GM12878 (cell line): ENCODE measurements around the gene STRA8. TPM values are rescaled to one million over a fixed set of nuclear protein-coding genes. Genes with fewer than 3 reads are reported as not detected.

Experiments used
- ATAC-seq: fragments of 200-7000 bp; cut with Tn5 transposase; 3 replicates; pipeline ENCODE4 v1.9.1; 2020; ENCODE audit warnings: mild to moderate bottlenecking, moderate library complexity
- BruUV-seq: library from RNA; stranded (reverse); fragments of 400-500 nt; replicated peaks from 2 replicates; lab custom pipeline; 2021; lab: Mats Ljungman, UMichigan
- CTCF ChIA-PET: fragments of 300-600 bp; sonication (Branson Sonifier 250); formaldehyde crosslinking; extraction: SDS; loops from one replicate; lab custom pipeline; 2021; ENCODE audit warnings: inconsistent platforms; lab: Yijun Ruan, JAX
- POLR2A ChIA-PET: fragments of 350-600 bp; formaldehyde crosslinking; extraction: SDS; loops from one replicate; lab custom pipeline; 2021; ENCODE audit warnings: inconsistent platforms; lab: Charles Lee
- RAD21 ChIA-PET: fragments of 300-600 bp; sonication (Branson Sonifier 250); formaldehyde crosslinking; loops from one replicate; lab custom pipeline; 2023; ENCODE audit warnings: antibody characterized with exemption; ENCODE audit not compliant: unreplicated experiment; lab: Charles Lee
- SMC1A ChIA-PET: fragments of 300-600 bp; sonication (Branson Sonifier 250); formaldehyde crosslinking; loops from one replicate; lab custom pipeline; 2023; ENCODE audit not compliant: unreplicated experiment, uncharacterized antibody; lab: Charles Lee
- DNase-seq: peaks from one replicate; pipeline ENCODE4 v3.0.0-alpha.2; 2011; ENCODE audit warnings: low read depth, low spot score
- FAIRE-seq: peaks from 3 replicates; lab custom pipeline; 2011; peaks lifted over from hg19 to GRCh38; lab: Jason Lieb, UNC
- H2AFZ ChIP-seq: 2 replicates; pipeline ENCODE4 v1.6.0; 2011; ENCODE audit warnings: low read depth, low read length, control low read depth; ENCODE audit not compliant: control insufficient read depth
- H3K27ac ChIP-seq: 2 replicates; pipeline ENCODE4 v1.5.1; 2011; ENCODE audit warnings: control low read depth; ENCODE audit not compliant: control insufficient read depth, insufficient read depth
- H3K27me3 ChIP-seq, 2 experiments: replicated peaks in 1 of 2; 2 replicates each; pipeline versions ENCODE4 v1.6.0 to v1.6.1; 2011; ENCODE audit warnings: low read length in 1 of 2; ENCODE audit not compliant: control insufficient read depth in 2 of 2, insufficient read depth in 2 of 2
- H3K36me3 ChIP-seq, 2 experiments: 2 replicates each; pipeline ENCODE4 v1.5.1; 2011; ENCODE audit warnings: low read length in 1 of 2; ENCODE audit not compliant: control insufficient read depth in 2 of 2, insufficient read depth in 2 of 2
- H3K4me1 ChIP-seq: 2 replicates; pipeline ENCODE4 v1.6.1; 2011; ENCODE audit warnings: mild to moderate bottlenecking, low read length, moderate library complexity, mixed read lengths; ENCODE audit not compliant: control insufficient read depth, insufficient read depth
- H3K4me2 ChIP-seq: 2 replicates; pipeline ENCODE4 v1.6.0; 2011; ENCODE audit warnings: control low read depth; ENCODE audit not compliant: control insufficient read depth, insufficient read depth
- H3K4me3 ChIP-seq: fragments of 200-600 bp; sonication (generic); 2 replicates; pipeline ENCODE4 v1.5.1; 2016
- H3K79me2 ChIP-seq: 2 replicates; pipeline ENCODE4 v1.6.0; 2011; ENCODE audit warnings: low read length; ENCODE audit not compliant: control insufficient read depth, insufficient read depth
- H3K9ac ChIP-seq: 2 replicates; pipeline ENCODE4 v1.8.0; 2011; ENCODE audit warnings: low read length, control low read depth, mixed read lengths; ENCODE audit not compliant: control insufficient read depth, insufficient read depth
- H3K9me3 ChIP-seq: replicated peaks from 3 replicates; pipeline ENCODE4 v1.5.1; 2011; ENCODE audit warnings: mild to moderate bottlenecking, low read length; ENCODE audit not compliant: control insufficient read depth, insufficient read depth
- H4K20me1 ChIP-seq: 2 replicates; pipeline ENCODE4 v1.6.0; 2011; ENCODE audit not compliant: control insufficient read depth, insufficient read depth
- ASH2L ChIP-seq: fragments of 300-600, 200-600 bp; sonication (generic); IDR thresholded peaks from 2 replicates; pipeline ENCODE4 v1.6.1; 2017; ENCODE audit warnings: low read depth, mild to moderate bottlenecking, borderline replicate concordance
- CHD2 ChIP-seq: IDR thresholded peaks from 2 replicates; pipeline ENCODE4 v1.6.1; 2011; ENCODE audit warnings: low read depth, low read length, improper control_type of control experiment, borderline replicate concordance
- CUX1 ChIP-seq: IDR thresholded peaks from 2 replicates; pipeline ENCODE4 v1.6.1; 2012; ENCODE audit warnings: improper control_type of control experiment, low read depth, low read length; ENCODE audit not compliant: insufficient replicate concordance
- E4F1 ChIP-seq: fragments of 450-650 bp; IDR thresholded peaks from 2 replicates; pipeline ENCODE4 v1.6.1; 2018; ENCODE audit warnings: borderline replicate concordance, mild to moderate bottlenecking; ENCODE audit not compliant: partially characterized antibody
- EP300 ChIP-seq, 2 experiments: fragments of 150-350 bp in 1 of 2; IDR thresholded peaks; 2 replicates each; pipeline ENCODE4 v1.6.1; 2011 to 2012; ENCODE audit warnings: low read depth in 2 of 2, low read length in 2 of 2, borderline replicate concordance in 1 of 2, improper control_type of control experiment in 1 of 2, inconsistent platforms in 1 of 2; ENCODE audit not compliant: control insufficient read depth in 1 of 2
- HDAC6 ChIP-seq: fragments of 200-600 bp; sonication (generic); IDR thresholded peaks from one replicate; pipeline ENCODE4 v1.8.0; 2017; ENCODE audit warnings: antibody characterized with exemption; ENCODE audit not compliant: unreplicated experiment
- HSF1 ChIP-seq: fragments of 150-350 bp; IDR thresholded peaks from 2 replicates; pipeline ENCODE4 v1.6.1; 2014; ENCODE audit warnings: mild to moderate bottlenecking, low read depth, low read length
- MEF2B ChIP-seq: fragments of 450-650 bp; IDR thresholded peaks from 2 replicates; pipeline ENCODE4 v1.6.1; 2018; ENCODE audit warnings: mild to moderate bottlenecking, moderate library complexity; ENCODE audit not compliant: partially characterized antibody, poor library complexity, severe bottlenecking
- ZNF217 ChIP-seq: fragments of 450-650 bp; IDR thresholded peaks from 2 replicates; pipeline ENCODE4 v1.6.1; 2017; ENCODE audit warnings: antibody characterized with exemption, mild to moderate bottlenecking
- ZNF622 ChIP-seq: fragments of 450-650 bp; IDR thresholded peaks from 2 replicates; pipeline ENCODE4 v1.6.1; 2017; ENCODE audit warnings: mild to moderate bottlenecking, inconsistent platforms
- WGBS: methylation state at CpG from one replicate; pipeline ENCODE4 v1.1.6; 2016; ENCODE audit warnings: low lambda C conversion rate; ENCODE audit not compliant: insufficient replicate concordance, insufficient coverage; ENCODE audit errors: missing lambda C conversion rate; 5-methylcytosine and 5-hydroxymethylcytosine counted together
- in situ Hi-C: fragments of 300-500 bp; cut with MboI; formaldehyde crosslinking; loops from 9 replicates; pipeline ENCODE4 v1.14.3; 2018; ENCODE audit warnings: mixed read lengths
- intact Hi-C: fragments of 100-400 bp; cut with micrococcal nuclease; formaldehyde crosslinking; loops from one replicate; pipeline ENCODE4 v1.14.2; 2022; ENCODE audit not compliant: unreplicated experiment
- polyA plus RNA-seq, 11 experiments: library from polyadenylated mRNA; depleted of rRNA in 4 of 11; unstranded in 6 of 11; stranded (reverse) in 5 of 11; fragments of >200 nt; fragmentation: Nextera tagmentation in 4 of 11; fragmentation: Illumina TruSeq in 1 of 11; extraction: Ambion mirVana in 4 of 11; extraction: Trizol in 1 of 11; gene quantifications; 1 replicate in 1 of 11; 2 replicates in 10 of 11; pipeline versions ENCODE4 v1.2.1 to v1.2.3, GENCODE V29; 2011 to 2016; ENCODE audit warnings: inconsistent platforms in 2 of 11, missing spikeins in 2 of 11, low read depth in 1 of 11
- total RNA-seq, 4 experiments: library from RNA; depleted of rRNA in 3 of 4; stranded (reverse); fragments of >200 nt in 3 of 4; fragmentation: Illumina TruSeq in 1 of 4; extraction: Trizol in 1 of 4; gene quantifications; 2 replicates each; pipeline versions ENCODE4 v1.2.1 to v1.2.3, GENCODE V29; 2013 to 2021
- TF ChIP-seq, protein P1 (sequence below): IDR thresholded peaks from 2 replicates; pipeline ENCODE4 v1.6.1; 2011; ENCODE audit warnings: low read depth, mild to moderate bottlenecking, low read length, moderate library complexity, borderline replicate concordance; ENCODE audit errors: extremely low read depth

The STRA8 gene
- total and polyA plus RNA-seq, 10 of the 15 experiments (the other 5 are each of a cell fraction or from before 2014, with no cell fraction given), result 0.15 TPM; not detected in 9

DNA sequence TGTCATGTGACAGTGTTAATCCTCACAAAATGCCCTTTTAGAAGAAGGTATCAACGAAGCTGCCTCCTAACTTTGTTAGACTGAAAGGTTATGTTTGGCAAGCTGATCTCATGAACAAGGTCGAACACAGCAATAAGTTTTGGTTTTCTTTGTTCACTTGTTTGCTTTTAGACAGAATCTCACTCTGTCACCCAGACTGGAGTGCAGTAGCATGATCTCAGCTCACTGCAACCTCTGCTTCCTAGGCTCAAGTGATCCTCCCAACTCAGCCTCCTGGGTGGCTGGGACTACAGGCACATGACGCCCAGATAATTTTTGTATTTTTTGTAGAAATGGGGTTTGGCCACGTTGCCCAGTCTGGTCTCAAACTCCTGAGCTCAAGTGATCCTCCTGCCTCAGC lies 1.1 kb downstream of the STRA8 start (continued):
- no peak for TF ChIP-seq CUX1
- no peak for TF ChIP-seq ZNF622
- no peak for TF ChIP-seq CHD2

DNA sequence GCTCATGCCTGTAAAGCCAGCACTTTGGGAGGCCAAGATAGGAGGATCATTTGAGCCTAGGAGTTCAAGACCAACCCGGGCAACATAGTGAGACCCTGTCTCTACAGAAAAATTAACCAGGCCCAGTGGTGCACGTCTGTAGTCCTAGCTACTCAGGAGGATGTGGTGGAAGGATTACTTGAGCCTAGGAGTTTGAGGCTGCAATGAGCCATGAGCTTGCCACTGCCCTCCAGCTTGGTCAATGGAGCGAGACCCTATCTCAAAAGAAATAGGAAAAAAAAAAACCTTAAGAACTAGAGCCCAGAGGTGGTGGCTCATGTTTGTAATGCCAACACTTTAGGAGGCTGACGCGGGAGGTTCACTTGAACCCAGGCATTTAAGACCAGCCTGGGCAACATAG lies 2.2 kb downstream of the STRA8 start:
- ChIA-PET CTCF (interaction anchor here (0.7 to 4.3 kb wide), 8 partner anchors 9 to 45 kb away, joined by 3 to 18 read pairs (median 4); no protein-coding TSS in a partner anchor), SMC1A (interaction anchor here (0.8 to 3.9 kb wide), 12 partner anchors 10 to 293 kb away, joined by 3 to 26 read pairs (median 4); partner anchors contain the start of gene WDR91), POLR2A (interaction anchor here (1.1 to 4.0 kb wide), 6 partner anchors 9 to 27 kb away, joined by 3 to 30 read pairs (median 9); partner anchors contain the start of gene WDR91), RAD21 (interaction anchor here (0.6 to 1.9 kb wide), 5 partner anchors 12 to 88 kb away, joined by 3 to 11 read pairs (median 3); partner anchors contain the start of genes TMEM140 and WDR91)
- Histone ChIP-seq H3K9ac (no peak overlapping the region), H3K27ac (no peak overlapping the region), H3K9me3 (no peaks in the 10 kb centered on the region; the same call in 2 of the 3 replicates), H3K79me2 (no peaks in the 10 kb centered on the region), H3K4me3 (no peak overlapping the region), H3K27me3 (no peaks in the 10 kb centered on the region), H3K4me2 (no peak overlapping the region), H3K4me1 (peaks cover 14% of the 10 kb centered on the region), H3K36me3 (no peaks in the 10 kb centered on the region), H4K20me1 (no peaks in the 10 kb centered on the region), H2AFZ (no peak overlapping the region)
- 81% methylated on average over 5 of the region's 5 CpGs for WGBS
- no TSS peak for BruUV-seq
- intact Hi-C loops (no loop called here), in situ Hi-C loops (no loop called here)
- DNase-seq (no peak), ATAC-seq (peak; percentile 16; the same call in 2 of the 3 replicates), FAIRE-seq (no peak)
- no peak for TF ChIP-seq E4F1
- no peak for TF ChIP-seq EP300 (IDR thresholded peaks at IDR 0.05; ENCODE audit: borderline replicate concordance in 1 of 2, control insufficient read depth in 1 of 2, low read depth in 2 of 2, low read length in 2 of 2)
- TF ChIP-seq MEF2B, result no peak
- TF ChIP-seq, protein P1, sequence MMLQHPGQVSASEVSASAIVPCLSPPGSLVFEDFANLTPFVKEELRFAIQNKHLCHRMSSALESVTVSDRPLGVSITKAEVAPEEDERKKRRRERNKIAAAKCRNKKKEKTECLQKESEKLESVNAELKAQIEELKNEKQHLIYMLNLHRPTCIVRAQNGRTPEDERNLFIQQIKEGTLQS, result no peak
- TF ChIP-seq ZNF217, result no peak
- TF ChIP-seq ASH2L, result no peak
- no peak for TF ChIP-seq HDAC6
- TF ChIP-seq HSF1, result no peak
